RWPE2 (cell line): Measurements from ENCODE around the gene ACO1.
A peak's percentile ranks its signal among the peaks of the same experiment; 100 is the strongest.

Experiments used
- ATAC-seq: fragments of 200-7000 bp; cut with Tn5 transposase; 3 replicates; pipeline ENCODE4 v1.9.1; 2021; ENCODE audit warnings: low read depth
- DNase-seq: peaks from one replicate; pipeline ENCODE4 v3.0.0-alpha.2; 2020; ENCODE audit warnings: low spot score
- H3K27ac ChIP-seq: fragments of 450-650 bp; 2 replicates; pipeline ENCODE4 v1.5.1; 2017; ENCODE audit warnings: mild to moderate bottlenecking; ENCODE audit not compliant: poor library complexity, severe bottlenecking
- H3K27me3 ChIP-seq: fragments of 250-450 bp; sonication (Bioruptor Pico); 2 replicates; pipeline ENCODE4 v1.5.1; 2021; ENCODE audit warnings: mild to moderate bottlenecking, moderate library complexity; ENCODE audit not compliant: insufficient read depth, poor library complexity, severe bottlenecking
- H3K36me3 ChIP-seq: fragments of 250-450 bp; sonication (Bioruptor Pico); 2 replicates; pipeline ENCODE4 v1.5.1; 2020; ENCODE audit warnings: low read depth, mild to moderate bottlenecking, moderate library complexity
- H3K4me1 ChIP-seq: fragments of 250-450 bp; sonication (Bioruptor Pico); 2 replicates; pipeline ENCODE4 v1.5.1; 2021; ENCODE audit warnings: mild to moderate bottlenecking, moderate library complexity; ENCODE audit not compliant: insufficient read depth, poor library complexity, severe bottlenecking
- H3K4me3 ChIP-seq: fragments of 250-450 bp; sonication (Bioruptor Pico); 2 replicates; pipeline ENCODE4 v1.5.1; 2021; ENCODE audit warnings: mild to moderate bottlenecking, moderate library complexity; ENCODE audit not compliant: severe bottlenecking
- H3K9me3 ChIP-seq: fragments of 250-450 bp; sonication (Bioruptor Pico); 2 replicates; pipeline ENCODE4 v1.5.1; 2021; ENCODE audit warnings: mild to moderate bottlenecking, moderate library complexity; ENCODE audit not compliant: severe bottlenecking
- TF ChIP-seq, protein P1 (sequence below): fragments of 450-650 bp; IDR thresholded peaks from one replicate; pipeline ENCODE4 v1.5.1; 2017; ENCODE audit warnings: mild to moderate bottlenecking, moderate library complexity; ENCODE audit not compliant: poor library complexity, severe bottlenecking

ACO1 gene

DNA sequence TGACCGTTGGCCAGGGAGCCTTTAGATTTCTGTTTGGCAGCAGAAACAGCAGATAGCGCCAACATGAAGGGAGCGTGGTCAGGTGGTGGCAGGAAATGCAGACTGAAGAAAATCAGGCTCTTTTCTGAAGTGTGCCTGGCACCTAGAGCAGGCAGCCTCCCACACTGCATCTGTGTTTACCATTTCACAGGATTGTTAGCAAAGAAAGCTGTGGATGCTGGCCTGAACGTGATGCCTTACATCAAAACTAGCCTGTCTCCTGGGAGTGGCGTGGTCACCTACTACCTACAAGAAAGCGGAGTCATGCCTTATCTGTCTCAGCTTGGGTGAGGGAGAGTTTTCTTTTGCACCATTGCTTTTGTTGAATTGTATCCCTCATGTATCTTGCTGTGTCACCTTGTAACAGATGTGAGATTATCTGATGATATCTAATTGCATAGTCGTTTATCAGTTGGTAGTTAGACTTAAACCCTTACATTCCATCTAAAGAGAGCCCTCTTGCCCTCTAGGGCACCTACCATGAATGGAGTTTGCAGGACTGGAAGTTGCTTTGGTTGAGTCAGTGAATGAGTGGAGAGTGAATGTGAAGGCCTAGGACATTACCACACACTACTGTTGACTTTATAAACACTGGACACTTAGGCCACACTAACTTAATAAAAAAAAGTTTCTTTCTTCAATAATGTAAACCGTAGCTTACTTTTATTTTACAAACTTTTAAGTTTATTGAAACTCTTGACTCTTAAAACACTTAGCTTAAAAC is 42.8 kb downstream of the ACO1 start:
- Histone ChIP-seq H3K9me3 (no peaks in the 10 kb centered on the region), H3K4me1 (peaks cover 40% of the 10 kb centered on the region), H3K27ac (peak overlapping the region; percentile 60), H3K4me3 (no peak overlapping the region), H3K27me3 (no peaks in the 10 kb centered on the region), H3K36me3 (peaks cover 47% of the 10 kb centered on the region)
- TF ChIP-seq, protein P1, sequence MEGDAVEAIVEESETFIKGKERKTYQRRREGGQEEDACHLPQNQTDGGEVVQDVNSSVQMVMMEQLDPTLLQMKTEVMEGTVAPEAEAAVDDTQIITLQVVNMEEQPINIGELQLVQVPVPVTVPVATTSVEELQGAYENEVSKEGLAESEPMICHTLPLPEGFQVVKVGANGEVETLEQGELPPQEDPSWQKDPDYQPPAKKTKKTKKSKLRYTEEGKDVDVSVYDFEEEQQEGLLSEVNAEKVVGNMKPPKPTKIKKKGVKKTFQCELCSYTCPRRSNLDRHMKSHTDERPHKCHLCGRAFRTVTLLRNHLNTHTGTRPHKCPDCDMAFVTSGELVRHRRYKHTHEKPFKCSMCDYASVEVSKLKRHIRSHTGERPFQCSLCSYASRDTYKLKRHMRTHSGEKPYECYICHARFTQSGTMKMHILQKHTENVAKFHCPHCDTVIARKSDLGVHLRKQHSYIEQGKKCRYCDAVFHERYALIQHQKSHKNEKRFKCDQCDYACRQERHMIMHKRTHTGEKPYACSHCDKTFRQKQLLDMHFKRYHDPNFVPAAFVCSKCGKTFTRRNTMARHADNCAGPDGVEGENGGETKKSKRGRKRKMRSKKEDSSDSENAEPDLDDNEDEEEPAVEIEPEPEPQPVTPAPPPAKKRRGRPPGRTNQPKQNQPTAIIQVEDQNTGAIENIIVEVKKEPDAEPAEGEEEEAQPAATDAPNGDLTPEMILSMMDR, result no peak
- DNase-seq (no peak), ATAC-seq (no peak)

DNA sequence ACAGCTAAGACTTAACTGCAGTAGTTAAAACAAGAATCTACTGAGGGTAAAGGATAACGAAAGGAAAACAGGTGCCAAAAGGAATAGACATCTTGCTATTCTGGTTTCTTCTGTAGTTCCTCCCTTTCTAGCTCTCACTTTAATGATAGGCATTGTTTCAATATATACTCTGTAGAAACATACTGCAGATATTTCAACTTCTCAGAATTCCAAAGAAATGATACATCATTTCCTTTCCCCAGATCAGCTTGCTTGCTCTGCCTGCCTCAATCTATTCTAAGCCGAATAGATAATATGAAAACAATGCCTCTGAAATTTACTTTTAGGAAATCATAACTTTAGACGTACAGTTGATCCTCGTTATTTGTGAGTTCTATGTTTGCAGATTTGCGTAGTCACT is 46.3 kb downstream of the ACO1 start:
- no peak for DNase-seq
- Histone ChIP-seq H3K9me3 (no peaks in the 10 kb centered on the region), H3K27ac (peak overlapping the region; percentile 57), H3K27me3 (no peaks in the 10 kb centered on the region), H3K4me1 (peaks cover 24% of the 10 kb centered on the region), H3K4me3 (no peak overlapping the region), H3K36me3 (peaks cover 41% of the 10 kb centered on the region)
- TF ChIP-seq, protein P1, result no peak
- ATAC-seq, result peak; percentile 80

DNA sequence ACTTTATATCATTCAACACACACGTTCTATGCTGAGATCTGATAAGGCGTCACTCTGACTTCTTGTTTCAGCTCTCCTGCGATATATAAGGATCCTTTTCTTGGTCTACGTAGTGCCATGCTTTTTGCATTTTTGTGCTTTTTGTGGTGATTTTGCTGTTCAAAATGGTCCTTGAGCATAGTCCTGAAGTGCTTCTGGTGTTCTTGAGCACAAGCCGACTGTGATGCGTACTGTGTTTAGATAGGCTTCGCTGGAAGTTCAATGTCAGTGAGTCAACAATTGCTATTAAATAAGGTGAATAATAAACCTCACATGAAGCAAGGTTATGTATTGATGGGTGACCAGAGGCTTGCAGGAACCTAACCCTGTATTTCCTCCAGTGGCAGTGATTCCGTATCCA is 46.8 kb downstream of the ACO1 start:
- DNase-seq (no peak), ATAC-seq (no peak; the same call in 2 of the 3 replicates)
- Histone ChIP-seq H3K9me3 (no peaks in the 10 kb centered on the region), H3K27me3 (no peaks in the 10 kb centered on the region), H3K4me1 (peaks cover 21% of the 10 kb centered on the region), H3K36me3 (peaks cover 46% of the 10 kb centered on the region), H3K27ac (peak overlapping the region; percentile 57), H3K4me3 (no peak overlapping the region)
- TF ChIP-seq, protein P1, result no peak

DNA sequence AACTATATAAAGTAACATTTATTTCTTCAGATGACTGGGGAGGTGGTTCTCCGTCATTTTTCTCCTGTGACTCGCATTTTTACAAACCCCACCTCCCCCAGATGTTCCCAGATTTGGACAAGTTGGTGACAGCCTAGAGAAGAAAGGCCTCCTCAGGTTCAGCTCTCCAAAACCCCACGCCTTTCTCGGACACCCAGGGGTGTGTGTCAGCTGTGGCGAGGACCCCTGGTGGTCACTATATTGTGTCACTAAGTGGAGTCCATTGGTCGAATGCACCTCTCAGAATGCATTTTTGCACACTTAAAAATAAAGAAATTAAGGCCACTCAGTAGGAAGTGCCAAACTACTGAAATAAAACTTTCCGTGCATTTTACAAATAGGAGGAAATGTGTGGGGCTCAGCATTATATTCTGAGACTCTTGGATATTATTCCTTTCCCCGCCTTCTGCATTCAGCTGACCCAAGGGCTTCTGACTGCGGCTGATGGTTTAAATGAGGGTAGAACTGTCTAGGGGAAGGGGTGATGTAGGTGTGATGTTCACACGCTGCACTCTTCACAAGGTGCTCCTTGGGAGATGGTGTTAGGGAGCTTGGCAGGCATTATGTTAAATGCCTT is 47.6 kb downstream of the ACO1 start:
- peak; percentile 32; the same call in 1 of the 3 replicates for ATAC-seq
- TF ChIP-seq, protein P1, result peak; percentile 66
- H3K36me3 ChIP-seq, result peaks cover 48% of the 10 kb centered on the region

DNA sequence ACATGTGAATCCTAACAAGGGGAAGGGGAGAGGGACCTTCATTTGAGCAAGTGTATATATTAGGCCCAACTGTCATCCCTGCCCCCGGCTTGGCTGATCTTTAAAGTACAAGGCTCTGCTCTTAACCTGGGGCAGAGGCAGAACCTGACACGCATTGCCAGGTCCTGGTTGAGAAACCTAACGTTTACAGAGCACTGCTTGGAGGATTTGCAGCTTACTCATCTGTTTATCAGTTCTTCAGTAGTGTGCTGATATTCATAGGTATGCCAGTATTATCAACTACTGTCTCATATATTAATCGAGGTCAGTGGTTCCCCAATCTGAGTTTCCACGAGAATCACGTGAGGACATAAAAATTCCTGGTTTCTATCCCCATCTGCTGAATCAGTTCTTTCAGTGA is 50.4 kb downstream of the ACO1 start:
- DNase-seq, result no peak
- H3K36me3 ChIP-seq, result peaks cover 61% of the 10 kb centered on the region

More for the DNA sequence above, 47.6 kb downstream of the ACO1 start:
- peaks cover 16% of the 10 kb centered on the region for H3K4me1 ChIP-seq
- no peak overlapping the region for H3K4me3 ChIP-seq
- H3K27me3 ChIP-seq, result no peaks in the 10 kb centered on the region
- no peak for DNase-seq
- peak overlapping the region; percentile 57 for H3K27ac ChIP-seq
- no peaks in the 10 kb centered on the region for H3K9me3 ChIP-seq

More for the DNA sequence above, 50.4 kb downstream of the ACO1 start:
- H3K9me3 ChIP-seq, result no peaks in the 10 kb centered on the region
- TF ChIP-seq, protein P1, result no peak
- no peak for ATAC-seq
- H3K4me3 ChIP-seq, result no peak overlapping the region
- peaks cover 16% of the 10 kb centered on the region for H3K4me1 ChIP-seq
- no peaks in the 10 kb centered on the region for H3K27me3 ChIP-seq
- H3K27ac ChIP-seq, result no peak overlapping the region
